H1 (cell line): ENCODE data around the gene PGAM4. TPM values are rescaled to one million over a fixed set of nuclear protein-coding genes. Genes with fewer than 3 reads are reported as not detected.

ENCODE experiments used
- CTCF ChIA-PET: fragments of 300-600 bp; sonication (Branson Sonifier 250); formaldehyde crosslinking; loops from one replicate; lab custom pipeline; 2021; ENCODE audit not compliant: partially characterized antibody; lab: Charles Lee
- POLR2A ChIA-PET: fragments of 300-600 bp; sonication (Branson Sonifier 250); formaldehyde crosslinking; loops from one replicate; lab custom pipeline; 2021; ENCODE audit warnings: inconsistent platforms; ENCODE audit not compliant: partially characterized antibody; lab: Charles Lee
- DNase-seq, 2 experiments: peaks; one replicate each; pipeline versions ENCODE4 v3.0.0 to v3.0.0-alpha.2; 2010 to 2022; ENCODE audit warnings: low spot score in 2 of 2, low read depth in 1 of 2, mixed read lengths in 1 of 2
- FAIRE-seq: peaks from 2 replicates; lab custom pipeline; 2011; peaks lifted over from hg19 to GRCh38; lab: Jason Lieb, UNC
- H2AFZ ChIP-seq: 2 replicates; pipeline ENCODE4 v1.8.1; 2012; ENCODE audit warnings: low read length, inconsistent platforms
- H2AK5ac ChIP-seq: 2 replicates; pipeline ENCODE4 v1.6.1; 2013; ENCODE audit warnings: low read depth, low read length
- H2BK120ac ChIP-seq: replicated peaks from 2 replicates; pipeline ENCODE3; 2013; ENCODE audit warnings: low read depth, low read length, inconsistent platforms
- H2BK12ac ChIP-seq: 2 replicates; pipeline ENCODE4 v1.6.1; 2013; ENCODE audit warnings: low read depth, low read length
- H2BK15ac ChIP-seq: 2 replicates; pipeline ENCODE4 v1.6.1; 2013; ENCODE audit warnings: low read length
- H2BK20ac ChIP-seq: 2 replicates; pipeline ENCODE4 v1.6.1; 2013; ENCODE audit warnings: low read length
- H2BK5ac ChIP-seq: 2 replicates; pipeline ENCODE4 v1.6.1; 2013; ENCODE audit warnings: low read depth, low read length
- H3K14ac ChIP-seq: 2 replicates; pipeline ENCODE4 v1.6.1; 2013; ENCODE audit warnings: inconsistent platforms; ENCODE audit not compliant: insufficient read length
- H3K18ac ChIP-seq: 2 replicates; pipeline ENCODE4 v1.6.1; 2013; ENCODE audit warnings: low read length; ENCODE audit errors: extremely low read depth
- H3K23ac ChIP-seq: 2 replicates; pipeline ENCODE4 v1.6.1; 2013; ENCODE audit warnings: inconsistent platforms; ENCODE audit not compliant: insufficient read length
- H3K23me2 ChIP-seq: 2 replicates; pipeline ENCODE4 v1.6.1; 2013; ENCODE audit warnings: low read depth, low read length
- H3K27ac ChIP-seq: 2 replicates; pipeline ENCODE4 v1.6.1; 2011; ENCODE audit warnings: low read depth, low read length, inconsistent platforms
- H3K27me3 ChIP-seq, 4 experiments: replicated peaks in 1 of 4; 1 replicate in 1 of 4; 2 replicates in 3 of 4; pipeline versions ENCODE4 v1.6.1 to v1.8.1; 2011 to 2013; ENCODE audit warnings: low read length in 3 of 4, mild to moderate bottlenecking in 3 of 4, inconsistent platforms in 2 of 4, mixed read lengths in 2 of 4, moderate library complexity in 1 of 4; ENCODE audit not compliant: control insufficient read depth in 3 of 4, insufficient read depth in 3 of 4; ENCODE audit errors: extremely low read depth in 1 of 4
- H3K36me3 ChIP-seq, 4 experiments: 2 replicates each; pipeline versions ENCODE4 v1.6.1 to v1.8.1; 2011 to 2013; ENCODE audit warnings: mild to moderate bottlenecking in 4 of 4, low read length in 3 of 4, moderate library complexity in 2 of 4, control low read depth in 1 of 4, inconsistent platforms in 1 of 4; ENCODE audit not compliant: insufficient read depth in 4 of 4, control insufficient read depth in 2 of 4
- H3K4ac ChIP-seq: replicated peaks from 2 replicates; pipeline ENCODE3; 2013; ENCODE audit warnings: low read length, low read depth, mixed read lengths, inconsistent platforms; ENCODE audit not compliant: insufficient read length
- H3K4me1 ChIP-seq, 4 experiments: replicated peaks in 1 of 4; 1 replicate in 1 of 4; 2 replicates in 3 of 4; pipeline versions ENCODE4 v1.6.1 to v1.8.1; 2011 to 2013; ENCODE audit warnings: low read length in 3 of 4, inconsistent platforms in 2 of 4, mixed read lengths in 1 of 4; ENCODE audit not compliant: insufficient read depth in 4 of 4, control insufficient read depth in 3 of 4
- H3K4me2 ChIP-seq, 2 experiments: 2 replicates each; pipeline versions ENCODE4 v1.6.1 to v1.8.1; 2011 to 2013; ENCODE audit warnings: low read depth in 2 of 2, low read length in 2 of 2, control low read depth in 1 of 2, inconsistent platforms in 1 of 2, mild to moderate bottlenecking in 1 of 2; ENCODE audit not compliant: insufficient read depth in 1 of 2
- H3K4me3 ChIP-seq, 4 experiments: fragments of 200-600, 300-600 bp in 1 of 4; sonication (generic), shearing (Covaris generic), sonication (Bioruptor Twin) in 1 of 4; 2 replicates each; pipeline versions ENCODE4 v1.5.1 to v1.8.1; 2011 to 2016; ENCODE audit warnings: low read length in 4 of 4, low read depth in 3 of 4, control low read depth in 2 of 4, inconsistent platforms in 2 of 4, mild to moderate bottlenecking in 2 of 4, mixed read lengths in 1 of 4, moderate library complexity in 1 of 4; ENCODE audit not compliant: insufficient read depth in 2 of 4; ENCODE audit errors: extremely low read depth in 1 of 4
- H3K56ac ChIP-seq: replicated peaks from 2 replicates; pipeline ENCODE3; 2013; ENCODE audit warnings: low read depth, mild to moderate bottlenecking, mixed read lengths, low read length, inconsistent platforms; ENCODE audit not compliant: insufficient read length
- H3K79me1 ChIP-seq: 2 replicates; pipeline ENCODE4 v1.6.1; 2013; ENCODE audit warnings: low read depth, low read length, control low read depth
- H3K79me2 ChIP-seq, 2 experiments: 2 replicates each; pipeline versions ENCODE4 v1.6.1 to v1.8.1; 2012 to 2013; ENCODE audit warnings: low read length in 2 of 2, mild to moderate bottlenecking in 2 of 2, inconsistent platforms in 1 of 2; ENCODE audit not compliant: insufficient read depth in 2 of 2, control insufficient read depth in 1 of 2
- H3K9ac ChIP-seq, 4 experiments: replicated peaks in 1 of 4; 1 replicate in 1 of 4; 2 replicates in 3 of 4; pipeline versions ENCODE4 v1.6.1 to v1.8.1; 2011 to 2013; ENCODE audit warnings: low read depth in 3 of 4, low read length in 3 of 4, control low read depth in 2 of 4, mild to moderate bottlenecking in 2 of 4, moderate library complexity in 2 of 4, inconsistent platforms in 1 of 4; ENCODE audit errors: extremely low read depth in 1 of 4
- H3K9me3 ChIP-seq, 2 experiments: 2 replicates each; pipeline versions ENCODE4 v1.6.1 to v1.8.1; 2012 to 2013; ENCODE audit warnings: mild to moderate bottlenecking in 2 of 2, moderate library complexity in 2 of 2, control low read depth in 1 of 2, inconsistent platforms in 1 of 2, low read depth in 1 of 2, low read length in 1 of 2, mixed read lengths in 1 of 2; ENCODE audit not compliant: insufficient read depth in 2 of 2
- H4K20me1 ChIP-seq, 2 experiments: replicated peaks in 1 of 2; 2 replicates each; pipeline versions ENCODE3 to v1.8.1; 2011 to 2013; ENCODE audit warnings: inconsistent platforms in 2 of 2, low read length in 2 of 2, mild to moderate bottlenecking in 1 of 2; ENCODE audit not compliant: insufficient read depth in 2 of 2, control insufficient read depth in 1 of 2
- H4K5ac ChIP-seq: 2 replicates; pipeline ENCODE4 v1.6.1; 2013; ENCODE audit warnings: low read length, low read depth, mixed read lengths, inconsistent platforms; ENCODE audit not compliant: insufficient read length
- H4K8ac ChIP-seq: 2 replicates; pipeline ENCODE4 v1.8.0; 2013; ENCODE audit warnings: mild to moderate bottlenecking, moderate library complexity, low read length, inconsistent platforms; ENCODE audit not compliant: insufficient read depth; ENCODE audit errors: extremely low read depth
- H4K91ac ChIP-seq: replicated peaks from 2 replicates; pipeline ENCODE3; 2013; ENCODE audit warnings: low read length, mixed read lengths, inconsistent platforms; ENCODE audit not compliant: insufficient read length
- JUN ChIP-seq: IDR thresholded peaks from 2 replicates; pipeline ENCODE4 v1.6.1; 2011; ENCODE audit warnings: low read depth, mild to moderate bottlenecking, improper control_type of control experiment, low read length
- WGBS, 2 experiments: shearing (Covaris generic) in 1 of 2; methylation state at CpG; one replicate each; pipeline versions ENCODE4 v1.1.6 to v1.1.7; 2013 to 2015; ENCODE audit warnings: low lambda C conversion rate in 2 of 2, mixed read lengths in 2 of 2, inconsistent platforms in 1 of 2, low coverage in 1 of 2, missing lambda C conversion rate in 1 of 2; ENCODE audit not compliant: insufficient replicate concordance in 2 of 2, insufficient coverage in 1 of 2, insufficient read length in 1 of 2; ENCODE audit errors: extremely low coverage in 1 of 2, missing lambda C conversion rate in 1 of 2; 5-methylcytosine and 5-hydroxymethylcytosine counted together
- polyA plus RNA-seq, 7 experiments: library from polyadenylated mRNA; depleted of rRNA in 3 of 7; stranded (reverse) in 5 of 7; unstranded in 2 of 7; fragments of >200 nt in 5 of 7; fragments of 200-250 nt in 2 of 7; gene quantifications; 1 replicate in 5 of 7; 2 replicates in 1 of 7; 4 replicates in 1 of 7; pipeline versions ENCODE4 v1.2.1 to v1.2.3, GENCODE V29; 2011 to 2013; ENCODE audit warnings: missing spikeins in 2 of 7, mixed read lengths in 2 of 7
- total RNA-seq: library from RNA; stranded (reverse); fragmentation: NEBNext Ultra II Directional; extraction: Animal tissue kit (Norgen Biotek cat#: 25700); gene quantifications from 2 replicates; pipeline ENCODE4 v1.2.1, GENCODE V29; 2021

PGAM4 gene
- total and polyA plus RNA-seq, 2 of the 8 experiments (the other 6 are each of a cell fraction or from before 2014, with no cell fraction given) = 0.54 to 0.56 TPM

DNA sequence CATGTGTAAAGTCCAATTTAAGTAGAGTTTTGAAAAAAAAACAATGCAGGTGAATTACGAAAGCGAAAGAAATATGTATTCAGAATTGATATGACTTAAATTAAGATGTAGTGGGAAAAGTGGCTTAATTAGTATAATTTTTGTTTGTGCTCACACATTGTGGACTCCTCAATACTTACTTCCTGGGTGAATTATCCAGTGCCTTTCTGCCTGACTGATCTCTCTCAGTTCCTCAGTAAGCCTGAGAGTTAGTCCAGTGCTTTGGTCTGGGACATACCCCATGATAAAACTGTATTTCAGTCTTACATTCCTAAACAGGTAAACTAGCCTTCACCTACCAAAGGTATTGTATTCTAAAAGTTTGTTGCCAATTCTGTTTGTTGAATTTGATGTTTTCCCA is 8.4 kb downstream of the PGAM4 start:
- Histone ChIP-seq H3K4ac (no peak overlapping the region), H2BK20ac (no peak overlapping the region), H3K18ac (no peak overlapping the region), H4K91ac (no peak overlapping the region), H2AFZ (no peak overlapping the region), H2BK120ac (no peak overlapping the region), H2BK5ac (no peak overlapping the region), H2BK15ac (no peak overlapping the region), H3K4me3 (no peak overlapping the region), H3K36me3 (no peaks in the 10 kb centered on the region), H3K56ac (no peak overlapping the region), H3K79me2 (no peaks in the 10 kb centered on the region), H3K27ac (no peak overlapping the region), H3K14ac (no peak overlapping the region), H4K20me1 (no peaks in the 10 kb centered on the region), H3K4me2 (no peak overlapping the region), H2BK12ac (no peak overlapping the region), H4K5ac (no peak overlapping the region), H3K79me1 (no peaks in the 10 kb centered on the region), H3K23me2 (no peaks in the 10 kb centered on the region), H2AK5ac (no peak overlapping the region), H3K9me3 (no peaks in the 10 kb centered on the region), H3K4me1 (no peaks in the 10 kb centered on the region), H3K23ac (no peak overlapping the region), H3K27me3 (no peaks in the 10 kb centered on the region), H3K9ac (no peak overlapping the region), H4K8ac (no peak overlapping the region)
- DNase-seq = no peak
- 96% methylated on average over 2 of the region's 2 CpGs; no CpG with 5 or more reads in 1 of the 2 experiments for WGBS, 2 experiments
- FAIRE-seq = no peak
- CTCF ChIA-PET = no interaction called here
- POLR2A ChIA-PET = no interaction called here
- no peak for TF ChIP-seq JUN
